Endometrial microvascular endothelial cells (primary cell): ENCODE data around the gene TMEM164. TPM values are rescaled to one million over a fixed set of nuclear protein-coding genes. Genes with fewer than 3 reads are reported as not detected.

Source experiments
- in situ Hi-C: cut with HindIII; loops from 2 replicates; pipeline ENCODE4 v1.10.0; 2017; ENCODE audit warnings: low sequenced_read_pairs, low pct_unique_long_range_greater_than_20kb; ENCODE audit errors: inconsistent ontology term
- total RNA-seq: library from RNA; depleted of rRNA; stranded (reverse); fragments of >200 nt; gene quantifications from one replicate; pipeline ENCODE4 v1.2.3, GENCODE V29; 2015; ENCODE audit errors: inconsistent ontology term

The TMEM164 gene
- total RNA-seq, 1 donor from 2014 or later: 28.6 TPM

DNA sequence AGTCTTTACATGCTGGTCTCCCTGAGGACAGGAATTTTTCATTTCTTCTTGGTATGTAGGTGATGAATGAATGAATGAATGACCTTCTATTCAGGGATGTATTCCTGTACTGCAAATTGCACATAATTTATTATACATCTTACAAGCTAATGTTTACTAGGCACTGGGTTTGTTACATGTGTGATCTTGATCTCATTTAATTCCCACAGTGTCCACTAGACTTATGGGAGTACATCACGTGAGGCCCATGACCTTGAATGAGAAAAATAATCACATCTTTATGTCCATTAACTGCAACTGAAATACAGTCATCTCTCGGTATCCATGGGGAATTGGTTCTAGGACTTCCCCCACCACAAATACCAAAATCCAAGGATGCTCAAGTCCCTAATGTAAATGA lies 150.3 kb downstream of the TMEM164 start:
- in situ Hi-C loops: loop anchor here (25.0 kb wide), 1 partner anchor 259 kb away; no protein-coding TSS in a partner anchor

DNA sequence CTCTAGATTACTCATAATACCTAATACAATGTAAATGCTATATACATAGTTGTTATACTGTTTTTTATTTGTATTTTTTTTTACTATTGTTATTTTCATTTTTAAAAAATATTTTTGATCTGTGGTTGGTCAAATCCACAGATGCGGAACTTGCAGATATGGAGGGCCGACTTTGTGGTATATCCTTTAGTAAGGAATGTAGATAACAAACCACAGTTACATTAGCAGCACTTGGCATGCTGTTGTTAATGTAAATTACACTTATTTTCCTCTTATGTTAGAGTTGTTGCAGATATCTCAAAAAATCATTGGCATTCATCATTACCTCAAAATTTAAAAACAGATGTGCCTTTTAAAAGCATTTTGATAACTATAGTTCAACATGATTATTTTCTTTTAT lies 151.0 kb downstream of the TMEM164 start:
- in situ Hi-C loops: loop anchor here (25.0 kb wide), 1 partner anchor 258 kb away; no protein-coding TSS in a partner anchor

DNA sequence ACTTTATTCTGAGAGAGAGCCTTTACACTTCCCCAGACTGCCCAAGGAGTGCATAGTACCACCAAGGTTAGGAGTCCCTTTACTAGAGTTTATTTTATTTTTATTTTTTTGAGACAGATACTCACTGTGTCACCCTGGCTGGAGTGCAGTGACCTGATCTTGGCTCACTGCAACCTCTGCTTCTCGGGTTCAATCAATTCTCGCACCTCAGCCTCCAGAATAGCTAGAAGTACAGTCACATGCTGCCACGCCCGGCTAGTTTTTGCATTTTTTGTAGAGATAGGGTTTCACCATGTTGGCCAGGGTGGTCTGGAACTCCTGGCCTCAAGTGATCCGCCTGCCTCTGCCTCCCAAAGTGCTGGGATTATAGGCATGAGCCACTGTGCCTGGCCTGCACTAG lies 151.4 kb downstream of the TMEM164 start:
- in situ Hi-C loops: loop anchor here (25.0 kb wide), 1 partner anchor 258 kb away; no protein-coding TSS in a partner anchor

DNA sequence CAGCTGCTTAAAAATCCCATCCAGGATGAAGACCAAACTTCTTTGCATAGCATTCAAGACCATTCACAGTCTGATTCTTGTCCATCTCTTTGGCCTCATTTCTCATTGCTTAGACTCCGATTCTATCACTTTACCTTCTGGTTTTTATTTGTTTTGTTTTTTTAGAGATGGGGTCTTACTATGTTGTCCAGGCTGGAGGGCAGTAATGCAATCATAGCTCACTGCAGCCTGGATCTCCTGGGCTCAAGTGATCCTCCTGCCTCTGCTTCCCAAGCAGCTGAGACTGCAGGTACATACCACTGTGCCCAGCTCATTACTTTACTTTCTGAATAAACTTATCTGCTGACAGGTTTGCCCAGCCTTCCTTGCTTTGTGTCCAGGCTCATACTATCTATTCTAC lies 152.8 kb downstream of the TMEM164 start:
- in situ Hi-C loops: loop anchor here (25.0 kb wide), 1 partner anchor 257 kb away; no protein-coding TSS in a partner anchor

DNA sequence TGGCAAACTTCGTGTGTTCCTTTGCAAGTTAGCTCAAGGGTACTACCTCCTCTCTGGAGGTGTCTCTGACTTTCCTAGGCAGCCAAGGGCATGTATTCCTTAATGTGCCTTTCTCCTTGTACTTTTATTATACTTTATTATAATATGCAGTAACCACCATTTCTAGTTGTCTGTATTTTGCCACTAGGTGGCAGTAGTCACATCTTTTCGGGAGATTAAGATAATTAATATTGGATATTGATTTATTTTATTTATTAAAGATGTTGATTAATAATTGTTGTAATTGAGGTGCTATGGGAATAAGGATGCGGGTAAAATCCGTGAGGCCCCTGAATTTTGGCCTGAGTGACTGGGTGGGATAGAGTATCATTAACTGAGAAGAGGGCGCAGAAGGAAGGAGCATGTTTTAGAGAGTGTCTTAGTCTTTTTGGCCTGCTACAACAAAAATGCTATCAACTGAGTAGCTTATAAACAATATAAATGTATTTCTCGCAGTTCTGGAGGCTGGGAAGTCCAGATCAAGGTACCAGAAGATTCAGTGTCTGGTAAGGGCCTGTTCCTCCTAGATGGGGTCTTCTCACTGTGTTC lies 153.3 kb downstream of the TMEM164 start:
- in situ Hi-C loops: loop anchor here (25.0 kb wide), 1 partner anchor 256 kb away; no protein-coding TSS in a partner anchor

DNA sequence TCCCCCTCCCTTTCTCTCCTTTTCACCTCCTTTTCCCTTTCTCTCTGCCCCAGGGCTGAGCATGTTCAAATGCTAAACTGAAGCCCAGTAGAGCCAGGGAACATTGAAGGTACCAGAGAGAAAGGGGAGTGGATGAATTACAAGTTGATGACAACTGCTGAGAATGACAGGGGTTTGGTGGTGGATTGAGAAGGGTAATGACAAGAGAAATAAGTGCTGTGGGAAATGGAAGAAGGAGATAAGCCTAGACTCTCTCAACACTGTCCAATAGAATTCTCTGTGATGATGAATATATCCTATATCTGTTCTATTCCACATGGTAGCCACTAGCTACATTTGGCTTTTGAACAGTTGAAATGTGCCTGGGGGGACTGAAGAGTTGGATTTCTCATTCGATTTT lies 154.5 kb downstream of the TMEM164 start:
- in situ Hi-C loops: loop anchor here (25.0 kb wide), 1 partner anchor 255 kb away; no protein-coding TSS in a partner anchor

DNA sequence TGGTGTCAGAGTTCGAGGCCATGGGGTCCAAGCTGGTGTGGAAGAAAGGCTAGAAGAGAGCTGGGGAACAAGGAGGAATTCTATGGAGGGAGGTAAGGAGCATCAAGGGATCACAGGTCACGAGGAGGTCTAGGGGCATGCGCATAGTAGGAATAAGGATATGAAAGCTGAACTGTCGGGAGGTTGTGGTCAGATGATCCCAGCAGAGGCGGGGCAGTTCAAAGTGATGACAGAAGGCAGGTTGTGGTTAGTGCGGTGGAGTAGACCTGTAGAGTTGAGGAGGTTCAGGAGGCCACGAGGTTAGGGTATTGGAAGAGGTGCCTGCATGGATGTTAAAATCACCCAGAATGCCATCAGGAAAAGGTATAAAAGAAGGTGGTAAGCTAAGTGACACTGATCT lies 156.3 kb downstream of the TMEM164 start:
- in situ Hi-C loops: loop anchor here (25.0 kb wide), 1 partner anchor 253 kb away; no protein-coding TSS in a partner anchor

DNA sequence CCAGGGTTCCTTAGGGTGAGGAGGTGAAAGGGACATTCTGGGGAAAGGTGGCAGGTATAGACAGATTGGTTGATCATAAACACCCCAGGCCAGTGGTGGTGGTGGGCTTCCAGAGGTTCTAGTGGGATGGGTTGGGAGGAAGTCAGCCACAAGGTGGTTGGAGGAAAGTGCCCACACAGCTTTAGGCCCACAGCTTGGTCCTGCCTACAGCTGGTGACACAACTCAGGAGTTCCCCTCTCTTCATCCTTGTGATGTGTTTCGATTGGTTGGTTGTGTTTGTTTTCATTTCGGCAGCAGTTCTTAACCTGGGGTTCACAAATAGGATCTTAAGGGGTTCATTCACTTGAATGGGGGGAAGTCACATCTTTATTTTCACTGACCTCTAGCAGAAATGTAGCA lies 157.0 kb downstream of the TMEM164 start:
- in situ Hi-C loops: loop anchor here (25.0 kb wide), 1 partner anchor 252 kb away; no protein-coding TSS in a partner anchor

DNA sequence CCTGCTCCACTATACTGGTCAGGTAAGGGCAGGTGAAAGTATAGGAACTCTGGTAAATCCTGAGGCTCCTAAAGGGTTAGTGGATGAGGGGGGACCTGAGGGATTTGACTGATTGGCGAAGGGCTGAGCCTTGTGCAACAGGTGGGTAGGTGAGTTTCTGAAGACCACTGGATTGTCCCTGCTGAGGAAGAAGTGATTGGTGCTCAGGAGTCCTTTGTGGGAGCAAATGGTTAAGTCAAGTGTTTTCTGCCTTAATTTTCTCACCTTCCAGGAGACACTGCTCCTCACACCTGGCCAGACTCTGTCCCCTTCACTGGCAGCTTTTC lies 158.4 kb downstream of the TMEM164 start:
- in situ Hi-C loops: loop anchor here (25.0 kb wide), 1 partner anchor 251 kb away; no protein-coding TSS in a partner anchor

DNA sequence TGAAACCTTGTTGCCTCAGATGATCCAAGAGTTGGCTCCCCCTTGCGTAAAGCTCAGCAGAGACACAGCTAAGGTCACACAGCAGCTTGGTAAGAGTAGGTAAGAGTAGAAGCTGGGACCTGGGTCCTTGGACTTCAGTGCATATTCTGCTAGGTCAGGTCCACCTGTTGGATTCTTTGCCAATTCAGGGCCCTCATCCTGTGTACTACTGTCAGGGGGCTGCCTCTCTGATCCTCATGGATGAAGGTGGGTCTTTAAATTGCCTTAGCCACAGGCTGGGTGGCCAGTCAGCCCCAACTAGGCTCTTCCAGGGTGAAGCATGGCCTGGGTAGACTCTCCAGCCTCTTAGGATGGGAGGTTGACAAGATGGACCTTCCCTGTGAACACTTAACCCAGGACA lies 159.2 kb downstream of the TMEM164 start:
- in situ Hi-C loops: loop anchor here (25.0 kb wide), 1 partner anchor 250 kb away; no protein-coding TSS in a partner anchor

DNA sequence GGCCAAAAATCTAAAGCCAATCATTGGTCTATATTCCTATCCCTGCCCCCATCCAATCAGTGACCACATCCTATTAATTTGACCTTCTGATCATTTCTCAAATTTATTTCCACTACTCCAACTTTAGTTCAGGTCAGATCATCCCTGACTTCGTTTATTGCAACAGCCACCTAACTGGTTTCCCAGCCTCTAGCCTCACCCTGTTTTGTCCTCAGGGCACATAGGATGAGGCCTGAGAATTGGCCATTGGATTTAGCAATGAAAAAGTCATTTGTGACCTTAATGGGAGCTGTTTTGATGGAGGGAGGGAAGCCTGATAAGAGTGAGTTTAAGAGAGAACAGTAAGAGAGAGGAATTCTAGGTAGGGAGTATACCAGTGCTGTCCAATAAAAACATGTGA lies 160.0 kb downstream of the TMEM164 start:
- in situ Hi-C loops: loop anchor here (25.0 kb wide), 1 partner anchor 249 kb away; no protein-coding TSS in a partner anchor

DNA sequence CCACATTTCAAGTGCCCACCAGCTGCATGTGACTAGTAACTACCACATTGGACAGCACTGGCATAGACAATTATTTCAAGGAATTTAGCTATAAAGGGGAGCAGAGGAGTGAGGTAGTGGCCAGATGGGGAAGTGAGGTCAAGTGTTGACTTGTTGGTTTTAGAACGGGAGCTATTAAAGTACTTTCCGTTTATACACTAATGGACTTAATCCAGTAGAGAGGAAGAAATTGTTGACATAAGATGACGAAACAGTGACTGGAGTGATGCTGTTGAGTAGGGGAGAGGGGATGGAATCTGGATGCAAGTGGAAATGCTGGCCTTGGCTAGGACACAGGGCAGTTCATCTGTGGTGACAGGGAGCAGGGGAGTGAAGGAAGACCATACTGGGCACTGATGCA lies 160.6 kb downstream of the TMEM164 start:
- in situ Hi-C loops: loop anchor here (25.0 kb wide), 1 partner anchor 249 kb away; no protein-coding TSS in a partner anchor

DNA sequence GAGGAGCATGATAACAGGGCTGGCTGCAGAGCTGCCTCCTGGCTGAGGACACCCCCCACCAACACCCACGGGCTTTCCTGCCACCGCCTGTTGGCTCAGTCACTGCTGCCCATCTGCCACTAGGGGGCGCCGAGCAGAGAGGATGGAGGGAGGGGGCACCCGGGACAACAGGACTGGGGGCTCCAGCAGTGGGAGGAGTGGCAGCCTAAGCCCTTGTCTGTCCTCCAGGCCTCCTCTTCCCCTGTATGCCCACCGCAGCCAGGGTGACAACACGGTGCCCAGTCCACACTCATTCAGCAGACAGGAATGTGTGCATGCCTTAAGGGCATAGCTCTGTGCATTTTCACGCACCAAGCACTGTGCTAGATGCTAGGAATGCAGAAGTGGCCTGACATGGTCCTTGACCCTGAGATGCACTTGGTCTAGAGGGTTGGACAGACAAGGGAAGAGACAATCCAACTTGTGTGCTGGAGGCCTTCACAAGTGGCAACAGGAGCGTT lies 165.1 kb downstream of the TMEM164 start:
- in situ Hi-C loops: loop anchor here (25.0 kb wide), 1 partner anchor 244 kb away; no protein-coding TSS in a partner anchor

DNA sequence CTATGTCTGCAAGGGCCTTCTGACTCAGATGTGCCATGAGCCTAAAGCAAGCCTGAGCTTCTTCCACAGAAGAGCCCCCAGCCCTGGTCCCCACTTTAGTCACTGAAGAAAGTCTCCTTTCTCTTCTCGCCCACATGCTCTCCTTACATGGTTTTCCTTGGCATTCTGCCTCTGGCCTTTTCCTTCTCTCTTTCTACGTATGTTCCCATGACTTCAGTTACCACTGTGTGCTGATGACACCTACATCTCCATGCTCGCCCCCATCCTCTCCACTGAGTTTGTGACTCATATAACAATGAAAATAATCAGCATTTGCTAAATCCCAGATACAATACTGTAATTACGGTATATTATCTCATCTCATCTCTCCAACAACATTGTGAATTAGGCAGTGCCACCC lies 165.7 kb downstream of the TMEM164 start:
- in situ Hi-C loops: loop anchor here (25.0 kb wide), 1 partner anchor 244 kb away; no protein-coding TSS in a partner anchor

DNA sequence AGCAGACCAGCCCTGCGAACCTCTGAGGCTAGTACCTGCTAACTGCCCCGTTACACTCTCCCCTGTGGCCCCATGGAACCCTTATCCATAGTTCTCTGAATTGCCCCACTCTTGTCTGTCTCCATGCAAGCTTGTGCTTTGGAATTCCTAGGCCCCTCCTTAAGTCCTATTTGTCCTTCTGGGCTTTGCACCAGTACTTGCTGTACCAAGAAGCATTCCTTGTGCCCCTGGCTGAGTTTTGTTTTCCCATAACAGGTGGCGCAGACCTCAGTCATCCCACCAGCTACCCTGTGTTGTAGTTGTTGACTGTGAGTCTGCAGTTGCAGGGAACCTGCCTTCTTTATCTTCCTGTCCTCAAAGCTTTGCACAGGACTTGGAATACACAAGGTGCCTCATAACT lies 167.1 kb downstream of the TMEM164 start:
- in situ Hi-C loops: loop anchor here (25.0 kb wide), 1 partner anchor 242 kb away; no protein-coding TSS in a partner anchor

DNA sequence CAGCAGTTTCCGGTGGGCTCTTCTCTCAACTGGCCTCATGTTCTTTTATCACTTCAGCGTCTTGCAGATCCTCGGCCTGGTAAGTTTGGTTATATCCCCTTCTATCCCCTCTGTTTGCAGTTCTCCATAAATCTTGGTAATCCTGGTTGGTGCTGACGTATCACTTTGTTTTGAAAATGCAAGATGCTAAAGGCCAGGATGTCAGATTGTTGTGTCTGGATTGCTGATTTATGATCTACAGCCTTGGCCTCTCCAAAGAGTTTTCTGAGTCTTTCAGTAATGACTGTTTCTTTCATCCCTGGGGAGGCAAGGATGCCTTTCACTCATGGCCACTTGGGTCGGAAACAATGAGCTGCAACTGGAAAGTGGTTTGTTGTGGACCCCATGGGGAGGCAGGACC lies 168.5 kb downstream of the TMEM164 start:
- in situ Hi-C loops: loop anchor here (25.0 kb wide), 1 partner anchor 241 kb away; no protein-coding TSS in a partner anchor

DNA sequence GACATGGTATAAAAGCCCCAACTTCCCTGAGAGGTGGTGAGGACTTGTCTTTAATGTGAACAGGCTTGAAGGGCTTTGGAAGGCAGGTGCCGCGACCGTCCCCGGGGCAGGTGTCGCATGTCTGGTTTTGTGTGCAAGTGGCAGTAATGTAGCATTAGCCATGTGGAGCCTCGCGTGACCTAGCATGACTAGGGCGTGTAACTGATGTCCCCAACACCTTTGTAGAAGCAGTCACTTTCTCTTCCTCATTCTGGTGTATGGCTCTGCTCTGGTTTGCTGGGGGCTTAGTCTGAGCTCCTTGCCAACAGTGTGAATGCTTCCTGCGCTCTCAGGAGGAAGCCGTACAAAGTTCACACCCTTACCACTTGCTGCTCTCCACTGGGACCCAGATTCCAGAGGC lies 169.3 kb downstream of the TMEM164 start:
- in situ Hi-C loops: loop anchor here (25.0 kb wide), 1 partner anchor 240 kb away; no protein-coding TSS in a partner anchor

DNA sequence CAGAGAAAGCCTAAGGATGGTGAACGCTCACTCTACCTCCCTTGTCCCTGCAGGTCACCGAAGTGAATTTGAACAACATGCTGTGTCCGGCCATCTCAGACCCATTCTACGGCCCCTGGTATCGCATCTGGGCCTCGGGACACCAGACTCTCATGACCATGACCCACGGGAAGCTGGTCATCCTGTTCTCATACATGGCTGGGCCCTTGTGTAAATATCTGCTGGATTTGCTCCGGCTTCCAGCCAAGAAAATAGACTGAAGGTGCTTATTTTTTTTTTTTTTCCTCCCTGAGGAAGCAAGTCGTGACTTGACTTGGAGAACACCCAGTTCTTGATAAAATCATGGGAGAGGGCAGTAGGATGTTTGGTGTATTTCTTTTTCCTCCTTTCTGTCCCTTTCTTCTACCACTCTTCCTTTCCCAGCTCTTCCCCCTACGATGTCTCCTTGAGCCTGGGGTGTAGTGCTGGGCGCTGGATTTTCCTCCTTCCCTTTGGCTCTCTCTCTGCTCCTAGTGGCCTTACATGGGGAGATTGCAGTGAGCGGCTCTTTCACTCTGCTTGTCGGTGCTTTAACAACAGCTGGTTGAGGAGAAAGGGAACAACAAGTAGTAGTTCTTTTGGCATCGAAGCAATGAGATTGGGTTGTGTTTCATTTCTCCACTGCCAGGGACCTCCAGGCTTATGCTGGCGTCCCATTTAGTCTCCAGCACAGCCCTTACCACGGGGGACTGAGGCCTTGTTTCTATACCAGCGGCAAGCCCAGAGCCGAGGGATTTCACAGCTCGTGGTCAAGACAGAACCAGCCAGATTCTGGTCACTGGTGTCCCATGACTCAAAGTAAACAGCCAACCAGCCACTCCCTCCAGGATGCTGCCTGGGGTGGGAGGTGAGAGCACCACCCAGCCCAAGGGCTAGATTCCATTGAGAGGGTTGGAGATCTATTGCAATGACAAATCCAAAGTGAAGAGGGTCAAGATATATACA lies 170.6 kb downstream of the TMEM164 start:
- in situ Hi-C loops: loop anchor here (25.0 kb wide), 1 partner anchor 239 kb away; no protein-coding TSS in a partner anchor

DNA sequence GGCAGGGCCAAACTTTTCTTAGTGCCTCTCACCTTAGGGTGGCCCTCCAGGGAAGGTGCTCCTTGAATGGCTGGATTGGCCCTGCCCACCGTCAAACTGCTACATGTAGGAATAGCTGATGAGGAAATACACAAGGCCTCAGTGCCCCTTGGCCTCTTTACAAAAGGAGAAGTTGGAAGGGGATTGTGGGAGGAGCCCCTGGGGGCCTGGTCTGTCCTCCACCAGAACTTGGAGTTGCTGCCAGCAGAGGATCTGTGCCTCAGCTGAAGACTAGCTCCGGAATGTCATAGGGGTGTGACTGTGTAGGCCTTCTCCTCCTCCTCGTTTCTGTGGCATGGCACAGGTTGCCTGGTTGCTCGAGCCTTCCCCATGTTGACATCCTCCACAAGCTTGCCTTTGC lies 172.2 kb downstream of the TMEM164 start:
- in situ Hi-C loops: no loop called here
